ENCODE measurements around the gene VTI1A.

GRCh38 chr10:112794201-112794600 is 347.2 kb downstream of the VTI1A start:
- no peak for TF ChIP-seq POLR2A (IDR thresholded peaks at IDR 0.05)
- TF ChIP-seq, protein P1, sequence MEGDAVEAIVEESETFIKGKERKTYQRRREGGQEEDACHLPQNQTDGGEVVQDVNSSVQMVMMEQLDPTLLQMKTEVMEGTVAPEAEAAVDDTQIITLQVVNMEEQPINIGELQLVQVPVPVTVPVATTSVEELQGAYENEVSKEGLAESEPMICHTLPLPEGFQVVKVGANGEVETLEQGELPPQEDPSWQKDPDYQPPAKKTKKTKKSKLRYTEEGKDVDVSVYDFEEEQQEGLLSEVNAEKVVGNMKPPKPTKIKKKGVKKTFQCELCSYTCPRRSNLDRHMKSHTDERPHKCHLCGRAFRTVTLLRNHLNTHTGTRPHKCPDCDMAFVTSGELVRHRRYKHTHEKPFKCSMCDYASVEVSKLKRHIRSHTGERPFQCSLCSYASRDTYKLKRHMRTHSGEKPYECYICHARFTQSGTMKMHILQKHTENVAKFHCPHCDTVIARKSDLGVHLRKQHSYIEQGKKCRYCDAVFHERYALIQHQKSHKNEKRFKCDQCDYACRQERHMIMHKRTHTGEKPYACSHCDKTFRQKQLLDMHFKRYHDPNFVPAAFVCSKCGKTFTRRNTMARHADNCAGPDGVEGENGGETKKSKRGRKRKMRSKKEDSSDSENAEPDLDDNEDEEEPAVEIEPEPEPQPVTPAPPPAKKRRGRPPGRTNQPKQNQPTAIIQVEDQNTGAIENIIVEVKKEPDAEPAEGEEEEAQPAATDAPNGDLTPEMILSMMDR (IDR thresholded peaks at IDR 0.05): no peak
- TF ChIP-seq EP300 (IDR thresholded peaks at IDR 0.05): no peak

All from sigmoid colon (tissue), 4 donors.